ENCODE measurements around the gene TPD52L1.

Gene TPD52L1

GRCh38 chr6:125121894-125122293 lies 31.7 kb upstream of the TPD52L1 start:
- no peak for TF ChIP-seq TAF1 (IDR thresholded peaks at IDR 0.05; ENCODE audit: borderline replicate concordance, insufficient read depth, low read length)
- no peak for TF ChIP-seq REST (IDR thresholded peaks at IDR 0.05; ENCODE audit: insufficient read depth in 1 of 2, low read depth in 2 of 2, low read length in 2 of 2)
- no peak for TF ChIP-seq SIN3A (IDR thresholded peaks at IDR 0.05; ENCODE audit: borderline replicate concordance, insufficient read depth, low read length)

- no peak for TF ChIP-seq POLR2AphosphoS5 (IDR thresholded peaks at IDR 0.05; ENCODE audit: low read depth, low read length)
- TF ChIP-seq REST (IDR thresholded peaks at IDR 0.05; ENCODE audit: insufficient read depth in 1 of 2, low read depth in 2 of 2, low read length in 2 of 2) = no peak
- no peak for TF ChIP-seq TAF1 (IDR thresholded peaks at IDR 0.05; ENCODE audit: borderline replicate concordance, insufficient read depth, low read length)
- TF ChIP-seq FOXP2 (optimal IDR thresholded peaks at IDR 0.05; ENCODE audit: borderline replicate concordance, extremely low read depth, extremely low read length, insufficient read depth) = no peak
- no peak for TF ChIP-seq SIN3A (IDR thresholded peaks at IDR 0.05; ENCODE audit: borderline replicate concordance, insufficient read depth, low read length)
Measured at GRCh38 chr6:125123051-125123450, 30.5 kb upstream of the TPD52L1 start.

- TF ChIP-seq POLR2AphosphoS5 (IDR thresholded peaks at IDR 0.05; ENCODE audit: low read depth, low read length) (no peak), FOXP2 (optimal IDR thresholded peaks at IDR 0.05; ENCODE audit: borderline replicate concordance, extremely low read depth, extremely low read length, insufficient read depth) (no peak), TAF1 (IDR thresholded peaks at IDR 0.05; ENCODE audit: borderline replicate concordance, insufficient read depth, low read length) (no peak), SIN3A (IDR thresholded peaks at IDR 0.05; ENCODE audit: borderline replicate concordance, insufficient read depth, low read length) (no peak), REST (IDR thresholded peaks at IDR 0.05; ENCODE audit: insufficient read depth in 1 of 2, low read depth in 2 of 2, low read length in 2 of 2) (no peak)
Measured at GRCh38 chr6:125123468-125124048, 30.0 kb upstream of the TPD52L1 start.

- TF ChIP-seq FOXP2 (optimal IDR thresholded peaks at IDR 0.05; ENCODE audit: borderline replicate concordance, extremely low read depth, extremely low read length, insufficient read depth) (no peak), REST (IDR thresholded peaks at IDR 0.05; ENCODE audit: insufficient read depth in 1 of 2, low read depth in 2 of 2, low read length in 2 of 2) (no peak), SIN3A (IDR thresholded peaks at IDR 0.05; ENCODE audit: borderline replicate concordance, insufficient read depth, low read length) (no peak), TAF1 (IDR thresholded peaks at IDR 0.05; ENCODE audit: borderline replicate concordance, insufficient read depth, low read length) (no peak), POLR2AphosphoS5 (IDR thresholded peaks at IDR 0.05; ENCODE audit: low read depth, low read length) (no peak)
Measured at GRCh38 chr6:125124049-125124669, 29.4 kb upstream of the TPD52L1 start.
